Activated CD4-positive, alpha-beta T cell treated with anti-CD3 and anti-CD28 coated beads for 1 hour (primary cell): ENCODE results near the gene RDX.
"Not testable (repeated sequence)": the region's sequence is repeated elsewhere in the genome, so short reads cannot be mapped to it uniquely, and the experiment has no call there.

ENCODE experiments used
- DNase-seq: peaks from one replicate; pipeline ENCODE4 v3.0.0-alpha.2; 2020

Gene RDX

DNA sequence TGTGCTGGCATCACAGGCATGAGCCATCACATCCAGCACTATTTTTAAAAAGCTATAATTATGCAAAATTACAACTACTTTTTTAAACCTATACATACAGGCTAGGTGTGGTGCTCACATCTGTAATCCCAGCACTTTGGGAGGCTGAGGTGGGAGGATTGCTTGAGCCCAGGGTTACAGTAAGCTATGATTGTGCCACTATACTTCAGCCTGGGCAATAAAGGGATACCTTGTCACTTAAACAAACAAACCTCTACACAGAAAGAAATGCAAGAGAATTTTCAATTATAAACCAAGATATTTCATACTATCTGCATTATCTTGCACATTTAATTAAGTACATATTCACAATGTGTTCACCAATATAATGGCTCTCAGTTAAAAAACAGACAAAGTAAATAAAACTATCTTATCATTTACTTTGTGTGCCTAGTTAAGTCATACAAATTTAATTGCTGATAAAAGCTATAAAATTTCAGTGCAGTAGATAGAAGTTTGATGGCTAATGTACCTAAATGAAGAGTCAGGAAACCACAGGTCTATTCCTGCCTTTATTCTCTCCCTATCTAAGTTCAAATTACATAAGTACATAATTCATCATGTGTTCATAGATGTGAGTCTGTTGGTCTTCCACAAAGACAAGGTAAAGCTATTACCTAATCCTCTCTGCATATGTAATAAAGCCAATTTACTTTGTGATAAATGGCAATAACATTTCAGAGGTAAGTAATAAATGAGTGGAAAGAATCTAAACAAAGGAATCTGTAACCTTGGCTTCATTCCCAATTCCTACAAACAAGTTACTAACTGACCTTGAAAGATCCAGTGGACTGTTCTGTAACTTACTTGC is 9.0 kb upstream of the RDX start:
- DNase-seq, result no peak

DNA sequence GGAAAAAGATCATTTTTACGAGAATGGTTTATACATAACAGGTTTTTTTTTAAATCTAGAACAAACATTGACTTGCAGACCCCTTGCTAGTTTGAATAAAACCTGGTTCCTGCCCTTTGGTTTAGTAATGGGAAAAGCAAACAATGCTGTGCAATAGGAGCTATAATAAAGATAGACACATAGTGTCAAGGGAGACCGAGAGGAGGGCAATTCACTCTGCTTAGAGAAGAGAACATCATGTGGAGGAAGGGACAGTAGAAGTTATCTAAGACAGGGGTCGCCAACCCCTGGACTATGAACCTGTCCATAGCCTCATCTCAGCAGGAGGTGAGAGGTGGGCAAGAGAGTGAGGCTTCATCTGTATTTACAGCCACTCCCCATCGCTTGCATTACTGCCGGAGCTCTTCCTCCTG is 7.0 kb upstream of the RDX start:
- no peak for DNase-seq

DNA sequence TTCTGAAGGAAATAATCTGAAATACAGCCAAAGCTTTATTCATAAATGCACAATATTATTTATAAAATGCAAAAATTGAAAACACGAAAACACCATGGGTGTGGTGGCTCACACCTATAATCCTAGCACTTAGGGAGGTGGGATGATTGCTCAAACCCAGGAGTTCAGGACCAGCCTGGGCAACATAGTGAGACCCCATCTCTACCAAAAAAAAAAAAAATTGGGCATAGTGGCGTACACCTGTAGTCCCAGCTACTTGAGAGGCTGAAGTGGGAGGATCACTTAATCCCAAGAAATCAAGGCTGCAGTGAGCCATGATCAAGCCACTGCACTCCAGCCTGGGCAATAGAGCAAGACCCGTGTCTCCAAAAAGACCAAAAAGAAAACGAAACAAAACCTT is 5.2 kb upstream of the RDX start:
- no peak for DNase-seq

DNA sequence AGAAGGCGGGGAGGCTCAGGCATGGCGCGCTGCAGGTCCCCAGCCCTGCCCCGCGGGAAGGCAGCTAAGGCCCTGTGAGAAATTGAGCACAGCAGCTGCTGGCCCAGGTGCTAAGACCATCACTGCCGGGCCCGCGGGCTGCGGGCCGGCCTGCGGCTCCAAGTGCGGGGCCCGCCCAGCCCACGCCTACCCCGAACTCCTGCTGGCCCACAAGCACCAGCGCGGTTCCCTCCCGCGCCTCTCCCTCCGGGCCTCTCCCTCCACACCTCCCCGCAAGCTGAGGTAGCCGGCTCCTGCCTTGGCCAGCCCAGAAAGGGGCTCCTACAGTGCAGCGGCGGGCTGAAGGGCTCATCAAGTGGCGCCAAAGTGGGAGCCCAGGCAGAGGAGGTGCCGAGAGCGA is 4.6 kb upstream of the RDX start:
- no peak for DNase-seq

DNA sequence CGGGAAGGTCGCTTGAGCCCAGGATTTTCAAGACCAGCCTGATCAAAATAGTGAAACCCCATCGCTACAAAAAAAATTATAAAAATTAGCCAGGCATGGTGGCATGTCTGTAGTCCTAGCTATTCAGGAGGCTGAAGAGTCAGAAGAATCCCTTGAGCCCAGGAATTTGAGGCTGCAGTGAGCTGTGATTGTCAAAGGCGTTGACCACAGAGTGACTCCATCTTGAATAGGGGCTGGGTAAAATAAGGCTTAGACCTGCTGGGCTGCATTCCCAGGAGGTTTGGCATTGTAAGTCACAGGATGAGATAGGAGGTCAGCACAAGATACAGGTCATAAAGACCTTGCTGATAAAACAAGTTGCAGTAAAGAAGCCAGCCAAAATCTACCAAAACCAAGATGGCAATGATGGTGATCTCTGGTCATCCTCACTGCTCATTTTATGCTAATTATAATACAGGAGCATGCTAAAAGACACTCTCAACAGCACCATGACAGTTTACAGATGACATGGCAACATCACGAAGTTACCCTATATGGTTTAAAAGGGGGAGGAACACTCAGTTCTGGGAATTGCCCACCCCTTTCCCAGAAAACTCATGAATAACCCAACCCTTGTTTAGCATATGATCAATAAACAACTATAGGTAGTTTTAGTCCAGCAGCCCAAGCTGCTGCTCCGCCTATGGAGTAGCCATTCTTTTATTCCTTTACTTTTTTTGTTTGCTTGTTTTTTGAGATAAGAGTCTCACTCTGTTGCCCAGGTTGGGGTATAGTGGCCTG is 2.8 kb upstream of the RDX start:
- DNase-seq, result no peak

DNA sequence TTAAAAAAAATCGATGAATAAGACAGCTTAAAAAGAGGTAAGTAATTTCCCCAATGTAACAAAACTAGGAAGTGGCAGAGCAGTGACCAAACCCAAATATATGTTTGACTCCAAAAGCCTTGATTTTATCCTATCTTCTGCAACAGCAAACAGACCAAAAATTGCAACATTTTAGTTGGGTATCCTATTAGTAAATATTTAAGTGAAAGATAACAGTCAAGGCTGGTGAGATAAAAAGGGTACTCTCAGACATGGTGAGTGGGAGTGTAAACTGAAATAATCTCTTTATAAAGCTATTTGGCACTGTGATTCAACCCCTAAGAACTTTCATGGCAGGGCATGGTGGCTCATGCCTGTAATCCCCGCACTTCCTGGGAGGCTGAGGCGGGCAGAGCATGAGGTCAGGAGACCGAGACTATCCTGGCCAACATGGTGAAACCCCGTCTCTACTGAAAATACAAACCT is 1.9 kb upstream of the RDX start:
- DNase-seq, result no peak

DNA sequence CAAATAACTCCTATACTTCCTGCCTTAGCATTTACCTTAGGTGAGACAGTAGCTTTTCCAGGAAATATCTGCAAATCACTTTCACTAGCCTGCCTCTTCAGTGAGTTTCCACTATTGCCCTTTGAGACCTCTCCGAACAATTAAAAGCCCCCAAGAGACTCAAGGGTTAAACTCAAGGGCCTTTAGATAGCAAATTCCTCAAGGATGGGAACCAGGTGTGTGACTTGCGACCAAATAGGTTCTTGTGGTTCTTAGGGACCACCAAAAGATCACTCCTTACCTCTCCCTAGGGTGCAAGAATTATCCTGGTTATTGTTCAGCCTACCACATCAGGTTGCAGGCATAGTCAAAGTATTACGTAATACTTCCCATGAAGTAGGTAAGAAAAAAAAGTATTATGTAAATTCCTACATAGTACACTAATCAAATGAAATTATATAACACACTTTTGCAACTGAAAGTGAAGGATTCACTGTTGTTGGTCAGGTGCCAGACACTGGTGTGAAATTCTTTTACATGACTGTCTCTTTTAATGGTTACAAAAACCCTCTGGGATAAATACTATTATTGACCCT is 1.4 kb upstream of the RDX start:
- no peak for DNase-seq

DNA sequence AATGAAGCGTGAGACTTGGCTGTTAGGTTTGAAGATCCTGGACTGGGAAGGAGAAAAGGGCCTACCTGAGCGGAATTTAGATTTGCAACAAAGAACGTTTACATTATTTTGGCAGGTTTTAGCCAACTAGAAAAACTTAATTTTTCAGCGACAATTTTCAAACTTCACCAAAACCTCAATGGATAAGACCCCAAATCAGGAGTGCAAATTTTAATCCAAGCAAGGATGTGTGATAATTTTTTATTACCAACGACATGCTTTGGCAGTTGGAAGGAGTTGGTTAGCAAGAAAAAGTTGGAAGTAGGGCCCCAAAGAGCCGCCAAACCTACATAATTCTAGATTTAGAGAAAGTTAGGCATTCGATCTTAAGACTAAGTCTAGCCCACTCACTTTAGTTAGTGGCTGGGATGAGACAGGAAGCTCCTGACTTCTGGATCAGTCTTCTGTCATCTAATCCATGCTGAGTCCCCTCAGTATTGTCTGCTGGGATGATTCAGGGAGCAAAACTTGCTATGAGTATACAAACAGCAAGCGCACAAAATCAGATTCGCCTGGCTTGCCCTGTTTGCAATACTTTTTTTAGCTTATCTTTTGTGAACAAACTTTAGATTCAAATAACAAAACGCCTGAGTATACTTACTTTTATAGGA is 787 bp upstream of the RDX start:
- DNase-seq, result no peak

DNA sequence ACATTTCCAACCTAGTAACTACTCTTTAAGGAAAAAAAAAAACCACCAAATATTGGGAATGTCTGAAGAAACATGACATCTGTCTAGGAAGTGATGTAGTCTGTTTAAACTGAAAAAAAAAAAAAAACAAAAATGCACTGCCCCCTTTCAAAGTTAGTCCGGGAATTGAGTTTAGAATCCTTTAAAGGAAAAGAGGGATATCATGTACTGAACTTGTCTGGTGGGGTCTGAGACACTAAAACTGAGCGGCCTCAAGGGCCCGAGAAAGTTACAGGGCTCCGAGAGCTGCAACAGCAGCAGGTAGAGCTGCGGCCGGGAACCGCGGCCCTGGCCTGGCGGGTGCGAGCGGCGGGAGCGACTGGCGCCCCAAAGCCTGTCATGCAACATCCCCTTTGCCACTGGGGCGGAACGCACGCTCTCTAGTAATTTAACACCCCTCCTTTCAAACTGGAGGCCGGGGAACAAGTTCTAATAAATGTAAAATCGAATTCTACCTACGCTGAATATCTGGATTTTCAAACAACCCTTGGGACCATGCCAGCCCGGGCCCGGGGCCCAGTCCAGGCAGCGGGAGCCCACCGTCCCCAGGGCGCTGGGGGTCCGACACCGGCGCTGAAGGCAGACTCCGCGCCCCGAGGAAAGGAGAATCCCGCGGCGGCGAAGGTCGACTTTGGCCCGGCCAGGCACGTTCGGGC is 736 bp downstream of the RDX start:
- DNase-seq, result peak; percentile 16

DNA sequence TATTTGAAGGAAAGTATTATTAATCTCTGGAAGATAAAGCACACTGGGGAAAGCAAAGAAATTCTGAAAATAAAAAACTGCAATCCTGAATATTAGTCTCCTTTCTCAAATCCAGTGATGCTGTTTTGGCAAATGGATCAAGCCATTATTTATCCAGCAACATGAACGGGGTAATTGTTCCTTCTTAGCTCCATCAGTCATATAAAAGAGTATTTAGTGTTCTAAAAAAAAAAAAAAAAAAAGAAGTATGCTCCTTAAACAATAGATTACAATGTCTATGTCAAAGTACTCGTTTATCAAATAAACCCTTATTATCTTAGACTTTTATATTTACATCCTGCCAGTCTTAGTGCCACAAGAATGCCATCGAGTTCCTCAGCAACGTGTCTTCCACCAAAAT is 1.3 kb downstream of the RDX start:
- no peak for DNase-seq

DNA sequence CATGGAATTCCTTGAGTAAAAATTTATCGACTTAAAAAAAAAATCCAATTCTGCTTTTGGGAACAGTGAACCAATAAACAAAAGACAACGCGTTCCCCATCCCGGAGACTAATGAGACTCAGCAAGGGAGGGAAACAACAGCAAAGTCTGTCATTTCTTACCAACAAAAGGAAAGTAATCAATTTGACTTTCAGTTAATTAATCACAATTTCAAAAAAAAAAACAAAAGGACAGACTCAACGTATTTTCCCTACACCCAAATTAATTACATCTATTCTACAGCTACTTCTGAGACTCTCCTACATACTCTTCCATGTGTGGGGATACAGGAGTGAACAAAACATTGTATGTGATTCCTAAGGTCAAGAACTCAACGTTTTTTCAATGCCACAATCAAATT is 1.9 kb downstream of the RDX start:
- no peak for DNase-seq

DNA sequence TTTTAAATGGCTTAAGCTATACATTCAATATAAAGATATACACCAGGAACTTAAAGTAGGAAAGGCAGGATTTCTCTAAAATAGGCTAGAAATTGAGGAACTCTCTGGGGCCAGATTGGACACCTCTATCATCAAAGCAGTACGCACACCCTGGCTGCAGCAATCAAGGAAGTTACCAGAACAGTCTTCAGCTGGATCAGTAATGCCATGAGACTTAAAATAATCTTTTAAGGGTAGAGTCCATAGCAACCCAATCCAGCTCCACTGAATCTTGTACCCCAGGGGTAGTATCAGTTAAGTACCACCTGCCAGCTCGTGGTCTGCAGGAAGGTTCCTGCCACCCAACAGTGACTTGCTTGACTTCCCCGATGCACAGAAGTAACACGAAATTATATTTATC is 3.0 kb downstream of the RDX start:
- DNase-seq, result no peak

DNA sequence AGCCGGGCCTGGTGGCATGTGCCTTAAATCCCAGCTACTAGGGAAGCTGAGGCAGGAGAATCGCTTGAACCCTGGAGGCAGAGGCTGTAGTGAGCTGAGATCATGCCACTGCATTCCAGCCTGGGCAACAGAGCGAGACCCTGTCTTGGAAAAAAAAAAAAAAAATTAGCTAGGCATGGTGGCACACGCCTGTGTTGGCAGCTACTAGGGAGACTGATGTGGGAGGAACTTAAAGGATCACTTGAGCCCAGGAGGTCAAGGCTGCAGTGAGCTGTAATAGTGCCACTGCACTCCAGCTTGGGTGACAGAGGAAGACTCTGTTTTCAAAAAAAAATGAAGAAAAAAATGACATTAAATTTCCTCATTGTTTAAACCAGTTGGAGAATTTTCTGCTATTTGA is 4.3 kb downstream of the RDX start:
- DNase-seq, result not testable (repeated sequence)

DNA sequence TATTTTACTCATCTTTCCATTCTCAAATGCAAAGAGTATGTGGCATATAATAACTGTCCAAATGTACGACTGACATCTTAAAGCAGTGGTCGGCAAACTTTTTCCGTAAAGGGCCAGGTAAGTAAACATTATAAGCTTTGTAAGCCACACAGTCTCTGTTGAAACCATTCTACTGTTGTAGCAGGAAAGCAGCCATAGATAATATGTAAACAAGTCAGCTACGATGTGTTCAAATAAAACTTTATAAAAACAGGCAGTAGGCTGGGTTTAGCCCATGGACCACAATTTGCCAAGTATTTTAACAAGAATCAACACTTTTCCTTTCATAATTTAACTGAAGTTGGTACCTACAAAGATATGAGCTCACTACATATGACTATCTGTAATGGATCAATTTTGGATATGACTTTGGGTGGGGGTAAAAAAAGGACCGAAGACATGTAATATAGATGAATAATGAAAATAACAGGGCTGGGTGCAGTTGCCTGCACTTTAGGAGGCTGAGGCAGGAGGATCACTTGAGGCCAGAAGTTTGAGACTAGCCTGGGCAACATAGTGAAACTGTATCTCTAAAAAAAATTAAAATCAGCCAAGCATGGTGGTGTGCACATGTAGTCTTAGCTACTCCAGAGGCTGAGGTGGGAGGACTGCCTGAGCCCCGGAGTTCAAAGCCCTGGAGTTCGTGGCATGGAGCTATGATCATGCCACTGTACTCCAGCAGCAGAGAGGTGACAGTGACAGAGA is 5.7 kb downstream of the RDX start:
- DNase-seq, result no peak

DNA sequence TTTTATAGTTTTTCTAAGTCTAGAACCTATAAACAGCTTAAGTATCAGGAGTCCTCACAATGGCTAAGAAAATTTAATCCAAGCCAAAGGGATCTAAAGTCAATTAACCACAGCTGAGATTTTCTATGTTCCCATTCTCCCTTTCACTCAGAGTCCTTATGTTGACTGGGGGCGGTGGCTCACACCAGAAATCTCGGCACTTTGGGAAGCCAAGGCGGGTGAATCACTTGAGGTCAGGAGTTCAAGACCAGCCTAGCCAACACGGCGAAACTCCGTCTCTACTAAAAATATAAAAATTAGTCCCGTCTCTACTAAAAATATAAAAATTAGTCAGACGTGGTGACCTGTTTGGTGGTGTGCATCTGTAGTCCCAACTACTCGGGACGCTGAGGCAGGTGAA is 6.9 kb downstream of the RDX start:
- no peak for DNase-seq

DNA sequence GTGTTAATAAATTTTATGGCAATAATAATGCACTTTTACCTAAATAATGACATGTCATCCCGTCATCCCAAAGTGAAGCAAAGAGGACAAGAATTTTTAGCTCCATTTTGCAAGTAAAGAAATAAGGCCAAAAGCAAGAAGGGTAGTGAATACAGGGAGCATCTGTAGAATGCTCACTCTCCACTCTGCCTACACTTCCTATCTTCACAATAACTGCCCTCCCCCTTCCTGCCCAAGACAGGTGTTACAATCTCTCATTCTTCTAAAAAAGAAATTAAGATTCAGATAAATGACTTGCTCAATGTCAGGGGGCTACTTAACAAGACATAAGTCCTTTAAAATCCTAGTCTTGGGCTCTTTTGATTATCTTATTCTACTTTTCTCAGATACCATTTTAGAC is 8.9 kb downstream of the RDX start:
- no peak for DNase-seq

DNA sequence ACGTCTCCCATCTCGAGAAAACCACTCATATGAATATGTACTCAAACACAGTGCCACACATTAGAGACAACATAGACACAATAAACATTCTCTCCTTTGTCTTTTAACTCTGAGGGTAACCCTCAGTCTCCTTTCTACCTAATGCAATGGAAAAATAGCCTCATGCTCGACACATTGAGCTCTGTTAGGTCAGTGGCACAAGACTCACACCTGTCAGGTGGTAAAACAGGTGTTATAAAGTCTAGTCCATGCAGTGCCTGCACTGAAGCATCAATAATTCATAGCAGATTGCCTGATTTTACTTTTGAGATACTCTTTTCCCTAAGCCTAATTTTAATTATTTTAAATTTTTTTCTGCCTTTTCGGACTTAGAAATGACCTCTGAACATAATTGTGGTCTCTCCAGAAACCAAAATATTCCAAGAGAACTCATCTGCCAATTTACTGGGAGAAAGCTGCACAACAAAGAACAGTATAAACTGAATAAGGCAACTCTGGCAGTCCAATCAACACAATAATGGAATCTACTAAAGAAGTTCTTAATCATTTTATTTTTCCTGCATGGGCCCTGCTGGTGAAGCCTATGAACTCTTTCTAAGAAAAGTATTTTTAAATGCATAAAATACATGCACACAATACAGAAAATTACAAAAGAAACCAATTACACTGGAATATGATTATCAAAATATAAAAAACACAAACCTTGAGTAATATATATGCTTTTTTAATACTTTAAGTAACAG is 9.9 kb downstream of the RDX start:
- no peak for DNase-seq

DNA sequence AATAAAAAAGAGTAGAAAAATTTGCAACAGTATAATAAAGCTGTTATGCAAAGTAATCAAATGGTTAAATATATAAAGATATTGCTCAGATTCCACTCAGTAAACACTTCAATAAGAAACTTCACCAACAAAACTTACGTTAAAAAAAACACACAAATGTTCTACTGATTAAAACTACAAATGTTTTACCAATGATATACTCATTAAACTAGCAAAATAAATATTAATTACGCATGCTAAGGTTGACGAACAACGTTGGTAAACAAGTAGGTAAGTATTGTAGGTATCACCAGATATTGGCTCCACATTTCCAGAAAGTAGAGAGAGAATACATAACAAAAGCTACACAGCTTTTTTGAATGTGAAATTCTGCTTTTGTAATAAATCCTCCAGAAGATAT is 12.6 kb downstream of the RDX start:
- DNase-seq, result no peak

DNA sequence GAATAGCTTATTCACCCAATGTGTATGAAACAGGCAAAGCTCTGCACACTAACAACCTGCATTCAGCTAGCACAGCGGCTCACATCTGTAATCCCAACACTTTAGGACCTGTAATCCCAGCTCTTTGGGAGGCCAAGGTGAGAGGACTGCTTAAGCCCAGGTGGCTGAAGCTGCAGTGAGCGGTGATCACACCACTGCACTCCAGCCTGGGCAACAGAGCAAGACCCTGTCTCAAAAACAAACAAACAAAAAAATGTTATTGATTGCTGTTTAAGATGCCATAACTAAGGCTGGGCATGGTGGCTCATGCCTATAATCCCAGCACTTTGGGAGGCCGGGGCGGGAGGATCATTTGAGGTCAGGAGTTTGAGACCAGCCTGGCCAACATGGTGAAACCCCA is 15.8 kb downstream of the RDX start:
- not testable (repeated sequence) for DNase-seq

DNA sequence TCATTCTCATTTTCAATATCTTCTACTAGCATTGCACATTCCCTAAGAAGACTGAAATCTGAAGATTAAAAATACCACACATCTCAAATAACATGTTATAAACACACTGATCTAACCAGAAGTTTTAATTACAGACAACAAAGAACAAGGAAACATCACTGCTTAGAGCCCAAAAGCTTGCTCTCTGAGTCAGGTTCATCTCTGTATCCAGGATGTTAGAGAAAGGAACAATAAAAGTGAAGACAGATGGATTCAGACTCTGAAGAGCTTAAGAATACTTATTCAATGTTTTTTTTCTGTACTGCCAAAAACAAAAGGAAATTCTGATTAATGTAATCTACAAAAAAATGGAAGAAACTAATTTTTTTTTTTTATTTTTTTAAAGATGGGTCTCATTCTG is 16.5 kb downstream of the RDX start:
- DNase-seq, result no peak

DNA sequence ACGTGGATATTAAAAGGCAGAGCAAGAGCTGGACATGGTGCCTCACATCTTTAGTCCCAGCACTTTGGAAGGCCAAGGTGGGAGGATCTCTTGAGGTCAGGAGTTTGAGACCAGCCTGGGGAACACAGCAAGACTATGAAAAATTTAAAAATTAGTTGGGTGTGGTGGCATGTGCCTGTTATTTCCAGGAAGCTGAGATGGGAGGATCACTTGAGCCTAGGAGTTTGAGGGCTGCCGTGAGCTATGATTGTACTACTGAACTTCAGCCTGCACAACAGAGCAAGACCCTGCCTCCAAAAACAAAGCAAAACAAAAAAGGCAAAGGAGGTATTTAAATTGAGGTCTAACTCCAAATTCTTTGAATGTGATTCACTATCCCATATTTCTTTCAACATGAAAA is 23.5 kb downstream of the RDX start:
- DNase-seq, result no peak
